Activated CD4-positive, alpha-beta memory T cell treated with anti-CD3 and anti-CD28 coated beads for 36 hours (primary cell): Measurements from ENCODE around the gene GPR3. TPM values are rescaled to one million over a fixed set of nuclear protein-coding genes. Genes with fewer than 3 reads are reported as not detected.

Source experiments
- CTCF ChIA-PET: fragments of 350-600 bp; sonication (Branson Sonifier 250); formaldehyde crosslinking; loops from one replicate; lab custom pipeline; 2021; ENCODE audit warnings: antibody characterized with exemption, inconsistent platforms; lab: Charles Lee
- POLR2A ChIA-PET: fragments of 350-600 bp; sonication (Branson Sonifier 250); formaldehyde crosslinking; loops from one replicate; lab custom pipeline; 2021; ENCODE audit warnings: antibody characterized with exemption; lab: Charles Lee
- DNase-seq: peaks from one replicate; pipeline ENCODE4 v3.0.0-alpha.2; 2020
- H3K27ac Mint-ChIP-seq: one replicate; pipeline ENCODE4 v1.8.0; 2021; ENCODE audit warnings: mixed read lengths
- H3K27me3 Mint-ChIP-seq: one replicate; pipeline ENCODE4 v1.8.0; 2021; ENCODE audit warnings: mixed read lengths
- H3K36me3 Mint-ChIP-seq: one replicate; pipeline ENCODE4 v1.8.0; 2021; ENCODE audit warnings: mixed read lengths
- H3K4me1 Mint-ChIP-seq: one replicate; pipeline ENCODE4 v1.8.0; 2021; ENCODE audit warnings: low read depth, mixed read lengths
- H3K4me3 Mint-ChIP-seq: one replicate; pipeline ENCODE4 v1.8.0; 2021; ENCODE audit warnings: mild to moderate bottlenecking, mixed read lengths
- H3K9me3 Mint-ChIP-seq: one replicate; pipeline ENCODE4 v1.8.0; 2021; ENCODE audit warnings: mixed read lengths
- intact Hi-C: fragments of 100-400 bp; cut with micrococcal nuclease; formaldehyde crosslinking; loops from one replicate; pipeline ENCODE4 v1.15.1; 2023
- total RNA-seq, 2 experiments: library from RNA; stranded (reverse); gene quantifications; one replicate each; pipeline ENCODE4 v1.2.3, GENCODE V29; 2021

Gene GPR3
- total RNA-seq, 2 experiments from 2014 or later = 1.3 to 1.5 TPM

DNA sequence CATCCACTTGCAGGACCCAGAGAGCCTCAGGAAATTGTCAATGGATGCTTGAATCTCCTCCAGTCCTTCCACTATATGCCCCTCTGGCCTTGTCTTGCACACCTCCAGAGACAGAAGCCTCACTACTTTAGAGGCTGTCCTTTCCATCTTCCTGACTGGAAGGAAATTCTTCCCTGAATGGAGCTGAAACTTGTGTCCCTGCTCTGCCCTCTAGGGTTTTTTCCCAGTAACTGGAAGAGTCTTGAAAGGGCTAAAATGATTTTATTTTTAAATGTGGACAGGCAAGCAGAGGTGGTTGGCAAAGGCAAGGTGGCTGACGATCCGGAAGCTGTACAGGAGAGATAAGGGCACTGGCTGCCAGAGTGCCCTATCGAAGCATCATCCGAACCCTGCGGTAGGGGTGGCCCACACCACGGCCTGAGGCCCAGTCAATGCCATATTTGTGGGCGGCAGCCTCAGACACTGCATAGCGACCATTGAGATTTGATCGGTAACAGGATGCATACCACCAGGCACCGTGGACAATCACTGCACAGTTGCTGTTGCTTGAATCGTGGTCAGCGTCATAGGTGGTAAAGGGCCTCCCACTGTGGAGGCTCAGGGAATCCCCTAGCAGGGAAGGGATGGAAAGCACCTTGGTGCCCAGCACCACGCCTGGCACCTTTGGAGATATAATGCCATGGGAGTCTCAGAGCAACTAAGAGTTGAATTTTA, 23.4 kb upstream of the GPR3 start:
- DNase-seq = no peak
- ChIA-PET POLR2A (no interaction called here), CTCF (interaction anchor here (1.1 to 4.1 kb wide), 3 partner anchors 12 to 300 kb away, joined by 3 to 23 read pairs (median 5); no protein-coding TSS in a partner anchor)
- no peaks in the 10 kb centered on the region for H3K36me3 Mint-ChIP-seq
- no peaks in the 10 kb centered on the region for H3K9me3 Mint-ChIP-seq
- H3K4me1 Mint-ChIP-seq = peaks cover 17% of the 10 kb centered on the region
- H3K27ac Mint-ChIP-seq = no peak overlapping the region
- intact Hi-C loops = no loop called here
- no peak overlapping the region for H3K4me3 Mint-ChIP-seq
- no peaks in the 10 kb centered on the region for H3K27me3 Mint-ChIP-seq

- Mint-ChIP-seq H3K9me3 (no peaks in the 10 kb centered on the region), H3K27me3 (no peaks in the 10 kb centered on the region), H3K4me3 (no peak overlapping the region), H3K36me3 (no peaks in the 10 kb centered on the region), H3K4me1 (peaks cover 4% of the 10 kb centered on the region), H3K27ac (no peak overlapping the region)
- ChIA-PET CTCF (interaction anchor here (0.6 to 3.1 kb wide), 6 partner anchors 13 to 76 kb away, joined by 3 to 17 read pairs (median 3); no protein-coding TSS in a partner anchor), POLR2A (no interaction called here)
- no peak for DNase-seq
- intact Hi-C loops = no loop called here
Observed at GRCh38 chr1:27372022-27372807, 20.2 kb upstream of the GPR3 start.

GRCh38 chr1:27372808-27373690, 19.4 kb upstream of the GPR3 start:
- no peak overlapping the region for H3K4me3 Mint-ChIP-seq
- H3K27me3 Mint-ChIP-seq = no peaks in the 10 kb centered on the region
- H3K9me3 Mint-ChIP-seq = no peaks in the 10 kb centered on the region
- ChIA-PET CTCF (interaction anchor here (1.2 to 3.1 kb wide), 2 partner anchors 40 to 73 kb away, joined by 3 to 17 read pairs; no protein-coding TSS in a partner anchor), POLR2A (no interaction called here)
- DNase-seq = no peak
- H3K36me3 Mint-ChIP-seq = no peaks in the 10 kb centered on the region
- peaks cover 4% of the 10 kb centered on the region for H3K4me1 Mint-ChIP-seq
- no peak overlapping the region for H3K27ac Mint-ChIP-seq
- intact Hi-C loops = no loop called here

- H3K36me3 Mint-ChIP-seq = no peaks in the 10 kb centered on the region
Observed at GRCh38 chr1:27374362-27375086, 17.9 kb upstream of the GPR3 start, which contains the start of gene FCN3. Gene FCN3 (minus strand): TSS chr1:27374824. CDS start chr1:27374818, 6 bp downstream.

GRCh38 chr1:27377760-27378495, 14.5 kb upstream of the GPR3 start:
- Mint-ChIP-seq H3K27me3 (no peaks in the 10 kb centered on the region), H3K27ac (no peak overlapping the region), H3K4me1 (no peaks in the 10 kb centered on the region), H3K4me3 (no peak overlapping the region), H3K36me3 (no peaks in the 10 kb centered on the region), H3K9me3 (no peaks in the 10 kb centered on the region)
- intact Hi-C loops = no loop called here
- no peak for DNase-seq
- ChIA-PET CTCF (interaction anchor here (0.8 to 1.5 kb wide), 4 partner anchors 10 to 45 kb away, joined by 3 to 8 read pairs (median 5); partner anchors contain the start of gene MAP3K6), POLR2A (no interaction called here)

More at GRCh38 chr1:27374362-27375086, 17.9 kb upstream of the GPR3 start, which contains the start of gene FCN3:
- CTCF ChIA-PET = interaction anchor here (1.3 to 2.8 kb wide), 3 partner anchors 8 to 16 kb away, joined by 4 to 9 read pairs (median 6); partner anchors contain the start of gene MAP3K6
- H3K4me1 Mint-ChIP-seq = no peaks in the 10 kb centered on the region
- DNase-seq = no peak
- no peak within 1 kb of the TSS for H3K4me3 Mint-ChIP-seq
- H3K27ac Mint-ChIP-seq = no peak within 1 kb of the TSS
- POLR2A ChIA-PET = no interaction called here
- H3K27me3 Mint-ChIP-seq = no peaks in the 10 kb centered on the region
- H3K9me3 Mint-ChIP-seq = no peaks in the 10 kb centered on the region
- intact Hi-C loops = no loop called here

GRCh38 chr1:27379564-27380122, 12.8 kb upstream of the GPR3 start:
- no peaks in the 10 kb centered on the region for H3K4me1 Mint-ChIP-seq
- no peak overlapping the region for H3K4me3 Mint-ChIP-seq
- ChIA-PET POLR2A (no interaction called here), CTCF (interaction anchor here (1.3 kb wide), 1 partner anchor 82 kb away, joined by 3 read pairs; no protein-coding TSS in a partner anchor)
- no peaks in the 10 kb centered on the region for H3K36me3 Mint-ChIP-seq
- H3K27me3 Mint-ChIP-seq = no peaks in the 10 kb centered on the region
- H3K9me3 Mint-ChIP-seq = no peaks in the 10 kb centered on the region
- DNase-seq = no peak
- no peak overlapping the region for H3K27ac Mint-ChIP-seq
- intact Hi-C loops = no loop called here

- CTCF ChIA-PET = no interaction called here
- Mint-ChIP-seq H3K4me1 (no peaks in the 10 kb centered on the region), H3K9me3 (no peaks in the 10 kb centered on the region), H3K4me3 (no peak overlapping the region), H3K27ac (no peak overlapping the region), H3K36me3 (no peaks in the 10 kb centered on the region), H3K27me3 (no peaks in the 10 kb centered on the region)
- no peak for DNase-seq
- POLR2A ChIA-PET = no interaction called here
- intact Hi-C loops = no loop called here
Observed at GRCh38 chr1:27380224-27380623, 12.2 kb upstream of the GPR3 start.

GRCh38 chr1:27380766-27381733, 11.4 kb upstream of the GPR3 start:
- H3K36me3 Mint-ChIP-seq = no peaks in the 10 kb centered on the region
- H3K9me3 Mint-ChIP-seq = no peaks in the 10 kb centered on the region
- ChIA-PET CTCF (interaction anchor here (0.6 to 7.6 kb wide), 4 partner anchors 23 to 127 kb away, joined by 3 to 173 read pairs (median 13); no protein-coding TSS in a partner anchor), POLR2A (no interaction called here)
- H3K27ac Mint-ChIP-seq = no peak overlapping the region
- H3K27me3 Mint-ChIP-seq = no peaks in the 10 kb centered on the region
- no peaks in the 10 kb centered on the region for H3K4me1 Mint-ChIP-seq
- intact Hi-C loops = no loop called here
- no peak for DNase-seq
- H3K4me3 Mint-ChIP-seq = no peak overlapping the region

DNA sequence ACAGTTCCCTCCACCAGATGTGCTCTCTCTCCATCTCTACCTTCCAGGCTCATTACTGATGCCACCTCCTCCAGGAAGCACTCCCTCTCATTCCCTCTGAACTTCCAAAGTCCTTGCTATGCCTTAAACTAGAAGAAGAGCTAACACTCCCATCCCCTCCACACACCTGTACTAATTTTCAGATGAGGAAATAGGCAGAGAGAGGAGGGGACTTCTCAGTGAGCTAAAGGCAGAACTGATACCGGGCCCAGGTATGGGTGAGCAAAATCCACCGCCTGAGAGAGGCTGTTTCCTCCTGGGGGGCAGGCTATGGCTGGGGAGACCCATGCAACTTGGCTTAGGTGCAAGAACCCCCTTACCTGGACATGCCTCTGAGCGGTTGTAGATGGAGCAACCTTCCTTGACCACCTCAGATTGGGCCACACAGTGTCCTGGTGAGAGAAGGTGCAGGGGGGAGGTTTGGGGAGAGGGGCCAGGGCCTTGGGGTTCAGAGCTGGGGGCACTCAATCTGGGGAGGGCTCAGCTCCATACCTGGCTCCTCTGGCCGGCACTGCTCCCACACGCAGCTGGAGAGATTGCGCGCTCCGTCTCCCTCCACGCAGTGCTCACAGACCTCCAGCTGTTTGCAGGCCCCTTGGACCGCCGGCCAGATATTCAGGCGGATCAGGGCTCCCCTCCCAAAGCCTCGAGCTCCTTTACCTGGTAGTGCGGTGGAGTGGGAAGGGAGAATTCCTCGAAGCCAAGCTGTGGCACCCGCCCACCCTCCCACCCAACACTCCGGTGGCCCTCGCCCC, 10.3 kb upstream of the GPR3 start:
- POLR2A ChIA-PET = no interaction called here
- no peaks in the 10 kb centered on the region for H3K9me3 Mint-ChIP-seq
- H3K4me1 Mint-ChIP-seq = no peaks in the 10 kb centered on the region
- no peaks in the 10 kb centered on the region for H3K27me3 Mint-ChIP-seq
- no peak for DNase-seq
- H3K4me3 Mint-ChIP-seq = no peak overlapping the region
- no peak overlapping the region for H3K27ac Mint-ChIP-seq
- H3K36me3 Mint-ChIP-seq = no peaks in the 10 kb centered on the region
- intact Hi-C loops = no loop called here
- CTCF ChIA-PET = interaction anchor here (0.6 to 7.6 kb wide), 7 partner anchors 13 to 126 kb away, joined by 3 to 173 read pairs (median 4); partner anchors contain the start of gene MAP3K6
